HepG2 (cell line): ENCODE results near the gene HOXC10. TPM values are rescaled to one million over a fixed set of nuclear protein-coding genes. Genes with fewer than 3 reads are reported as not detected.

Source experiments
- AGO1 ChIP-seq: fragments of 200-400 bp; formaldehyde crosslinking; IDR thresholded peaks from 2 replicates; pipeline ENCODE4 v1.6.1; 2017; ENCODE audit warnings: mild to moderate bottlenecking, low read depth, low read length, moderate library complexity; ENCODE audit not compliant: poor library complexity, severe bottlenecking
- EHMT2 ChIP-seq: fragments of 200-600 bp; sonication (generic); IDR thresholded peaks from 2 replicates; pipeline ENCODE4 v1.7.0; 2017; ENCODE audit warnings: antibody characterized with exemption, low read depth, low read length, borderline replicate concordance
- KAT2B ChIP-seq: fragments of 150-350 bp; IDR thresholded peaks from 2 replicates; pipeline ENCODE4 v1.6.1; 2014; ENCODE audit warnings: low read depth, low read length, borderline replicate concordance
- MAFK ChIP-seq, 2 experiments: IDR thresholded peaks in 1 of 2; conservative IDR thresholded peaks in 1 of 2; 2 replicates each; pipeline ENCODE4 v1.6.1; 2011; ENCODE audit warnings: improper control_type of control experiment in 2 of 2, low read length in 2 of 2
- MYC ChIP-seq: sonication (generic); formaldehyde crosslinking; IDR thresholded peaks from 2 replicates; pipeline ENCODE4 v1.9.0; 2021; ENCODE audit warnings: missing genetic modification reagents, borderline replicate concordance
- THYN1 ChIP-seq: sonication (generic); formaldehyde crosslinking; IDR thresholded peaks from 2 replicates; pipeline ENCODE4 v1.8.1; 2023; ENCODE audit warnings: low read depth, mild to moderate bottlenecking, moderate library complexity, missing genetic modification reagents, borderline replicate concordance
- XBP1 ChIP-seq: sonication (generic); formaldehyde crosslinking; IDR thresholded peaks from 2 replicates; pipeline ENCODE4 v1.5.0; 2020; ENCODE audit warnings: missing genetic modification reagents
- ZFP90 ChIP-seq: sonication (generic); formaldehyde crosslinking; IDR thresholded peaks from 2 replicates; pipeline ENCODE4 v1.8.0; 2022; ENCODE audit warnings: missing genetic modification reagents, mild to moderate bottlenecking, inconsistent platforms, borderline replicate concordance
- ZNF296 ChIP-seq: sonication (generic); formaldehyde crosslinking; conservative IDR thresholded peaks from 2 replicates; pipeline ENCODE4 v1.5.0; 2020; ENCODE audit warnings: mild to moderate bottlenecking, missing genetic modification reagents
- ZNF577 ChIP-seq: sonication (generic); formaldehyde crosslinking; IDR thresholded peaks from 2 replicates; pipeline ENCODE4 v1.4.0; 2020; ENCODE audit warnings: mild to moderate bottlenecking, low read depth, missing genetic modification reagents, borderline replicate concordance
- ZNF878 ChIP-seq: sonication (generic); formaldehyde crosslinking; IDR thresholded peaks from 2 replicates; pipeline ENCODE4 v1.8.1; 2023; ENCODE audit warnings: mild to moderate bottlenecking, missing genetic modification reagents, moderate library complexity
- polyA plus RNA-seq, 8 experiments: library from polyadenylated mRNA; depleted of rRNA in 3 of 8; stranded (reverse) in 7 of 8; unstranded in 1 of 8; fragments of >200 nt; fragmentation: Illumina TruSeq in 4 of 8; extraction: Trizol in 4 of 8; gene quantifications; 2 replicates each; pipeline versions ENCODE4 v1.2.1 to v1.2.3, GENCODE V29; 2011 to 2016; ENCODE audit warnings: low read depth in 4 of 8, missing spikeins in 1 of 8, mixed read lengths in 1 of 8; ENCODE audit not compliant: insufficient read depth in 1 of 8
- total RNA-seq, 5 experiments: library from RNA; depleted of rRNA; stranded (reverse); fragments of >200 nt; fragmentation: Illumina TruSeq; extraction: Trizol; gene quantifications; 2 replicates each; pipeline ENCODE4 v1.2.3, GENCODE V29; 2016; ENCODE audit warnings: low read depth in 1 of 5
- TF ChIP-seq, protein P1 (sequence below): sonication (generic); formaldehyde crosslinking; IDR thresholded peaks from 2 replicates; pipeline ENCODE4 v1.4.0; 2020; ENCODE audit warnings: missing genetic modification reagents
- TF ChIP-seq, protein P2 (sequence below): sonication (generic); formaldehyde crosslinking; IDR thresholded peaks from 2 replicates; pipeline ENCODE4 v1.4.0; 2020; ENCODE audit warnings: mild to moderate bottlenecking, missing genetic modification reagents
- TF ChIP-seq, protein P3 (sequence below): sonication (generic); formaldehyde crosslinking; IDR thresholded peaks from 2 replicates; pipeline ENCODE4 v1.5.0; 2020; ENCODE audit warnings: mild to moderate bottlenecking, missing genetic modification reagents, moderate library complexity
- TF ChIP-seq, protein P4 (sequence below): sonication (generic); formaldehyde crosslinking; conservative IDR thresholded peaks from 2 replicates; pipeline ENCODE4 v1.4.0; 2020; ENCODE audit warnings: missing genetic modification reagents
- TF ChIP-seq, protein P5 (sequence below): IDR thresholded peaks from 2 replicates; pipeline ENCODE4 v1.6.1; 2016; ENCODE audit warnings: mild to moderate bottlenecking

HOXC10 gene
- total and polyA plus RNA-seq, 2 of the 13 experiments (the other 11 are each of a cell fraction or from before 2014, with no cell fraction given): not detected

DNA sequence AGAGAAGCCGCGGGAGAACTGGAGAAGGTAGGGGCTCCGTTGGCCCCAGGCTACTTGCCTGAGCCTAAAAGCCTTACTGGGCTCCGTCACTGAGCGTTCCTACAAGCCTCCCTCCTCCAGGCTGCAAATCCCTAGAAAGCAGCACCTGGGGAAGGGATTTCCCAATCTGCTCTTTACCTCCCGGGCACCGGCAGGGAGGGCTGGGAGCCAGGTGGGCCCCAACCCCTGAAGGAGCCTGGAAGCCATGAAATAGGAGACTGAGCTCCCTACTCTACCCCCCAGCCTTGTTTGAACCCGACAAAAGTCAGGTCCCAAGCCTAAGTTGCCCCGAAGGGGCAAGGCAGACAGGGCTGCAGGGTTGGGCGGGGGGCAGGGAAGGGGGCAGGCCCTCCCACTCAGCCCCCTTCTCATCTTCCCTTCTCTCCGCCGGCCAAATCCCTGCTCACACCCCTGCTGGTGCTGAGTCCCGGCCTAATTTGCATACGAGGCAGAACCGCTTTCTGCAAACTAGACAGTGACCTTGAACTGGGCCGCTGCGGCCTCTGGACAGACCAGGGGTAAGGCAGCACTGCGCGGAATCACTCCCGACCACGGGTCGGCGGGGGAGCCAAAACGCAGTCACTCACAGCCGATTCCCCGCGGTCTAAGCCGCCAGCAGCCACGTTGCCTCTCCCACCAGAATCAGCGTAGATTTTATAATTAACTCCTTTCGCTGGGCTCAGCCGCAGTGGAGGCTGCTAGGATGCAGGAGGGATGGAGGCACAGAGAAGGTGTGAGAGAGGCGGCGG is 34.0 kb upstream of the HOXC10 start (continued):
- TF ChIP-seq AGO1 (no peak), EHMT2 (no peak), KAT2B (no peak), XBP1 (CRISPR knock-in tag) (no peak), ZNF878 (CRISPR knock-in tag) (no peak), THYN1 (no peak), MYC (no peak), ZNF577 (CRISPR knock-in tag) (no peak), MAFK (conservative IDR thresholded peaks at IDR 0.05 in 1 of 2, IDR thresholded peaks at IDR 0.05 in 1 of 2; ENCODE audit: low read length in 2 of 2) (peak in 1 of 2 experiments; percentile 15; a peak in 2 of 4 replicates), ZNF296 (CRISPR knock-in tag) (no peak), ZFP90 (CRISPR knock-in tag) (no peak)
- TF ChIP-seq, protein P1, sequence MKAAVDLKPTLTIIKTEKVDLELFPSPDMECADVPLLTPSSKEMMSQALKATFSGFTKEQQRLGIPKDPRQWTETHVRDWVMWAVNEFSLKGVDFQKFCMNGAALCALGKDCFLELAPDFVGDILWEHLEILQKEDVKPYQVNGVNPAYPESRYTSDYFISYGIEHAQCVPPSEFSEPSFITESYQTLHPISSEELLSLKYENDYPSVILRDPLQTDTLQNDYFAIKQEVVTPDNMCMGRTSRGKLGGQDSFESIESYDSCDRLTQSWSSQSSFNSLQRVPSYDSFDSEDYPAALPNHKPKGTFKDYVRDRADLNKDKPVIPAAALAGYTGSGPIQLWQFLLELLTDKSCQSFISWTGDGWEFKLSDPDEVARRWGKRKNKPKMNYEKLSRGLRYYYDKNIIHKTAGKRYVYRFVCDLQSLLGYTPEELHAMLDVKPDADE (CRISPR knock-in tag): no peak
- TF ChIP-seq, protein P2, sequence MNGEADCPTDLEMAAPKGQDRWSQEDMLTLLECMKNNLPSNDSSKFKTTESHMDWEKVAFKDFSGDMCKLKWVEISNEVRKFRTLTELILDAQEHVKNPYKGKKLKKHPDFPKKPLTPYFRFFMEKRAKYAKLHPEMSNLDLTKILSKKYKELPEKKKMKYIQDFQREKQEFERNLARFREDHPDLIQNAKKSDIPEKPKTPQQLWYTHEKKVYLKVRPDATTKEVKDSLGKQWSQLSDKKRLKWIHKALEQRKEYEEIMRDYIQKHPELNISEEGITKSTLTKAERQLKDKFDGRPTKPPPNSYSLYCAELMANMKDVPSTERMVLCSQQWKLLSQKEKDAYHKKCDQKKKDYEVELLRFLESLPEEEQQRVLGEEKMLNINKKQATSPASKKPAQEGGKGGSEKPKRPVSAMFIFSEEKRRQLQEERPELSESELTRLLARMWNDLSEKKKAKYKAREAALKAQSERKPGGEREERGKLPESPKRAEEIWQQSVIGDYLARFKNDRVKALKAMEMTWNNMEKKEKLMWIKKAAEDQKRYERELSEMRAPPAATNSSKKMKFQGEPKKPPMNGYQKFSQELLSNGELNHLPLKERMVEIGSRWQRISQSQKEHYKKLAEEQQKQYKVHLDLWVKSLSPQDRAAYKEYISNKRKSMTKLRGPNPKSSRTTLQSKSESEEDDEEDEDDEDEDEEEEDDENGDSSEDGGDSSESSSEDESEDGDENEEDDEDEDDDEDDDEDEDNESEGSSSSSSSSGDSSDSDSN: no peak
- TF ChIP-seq, protein P3, sequence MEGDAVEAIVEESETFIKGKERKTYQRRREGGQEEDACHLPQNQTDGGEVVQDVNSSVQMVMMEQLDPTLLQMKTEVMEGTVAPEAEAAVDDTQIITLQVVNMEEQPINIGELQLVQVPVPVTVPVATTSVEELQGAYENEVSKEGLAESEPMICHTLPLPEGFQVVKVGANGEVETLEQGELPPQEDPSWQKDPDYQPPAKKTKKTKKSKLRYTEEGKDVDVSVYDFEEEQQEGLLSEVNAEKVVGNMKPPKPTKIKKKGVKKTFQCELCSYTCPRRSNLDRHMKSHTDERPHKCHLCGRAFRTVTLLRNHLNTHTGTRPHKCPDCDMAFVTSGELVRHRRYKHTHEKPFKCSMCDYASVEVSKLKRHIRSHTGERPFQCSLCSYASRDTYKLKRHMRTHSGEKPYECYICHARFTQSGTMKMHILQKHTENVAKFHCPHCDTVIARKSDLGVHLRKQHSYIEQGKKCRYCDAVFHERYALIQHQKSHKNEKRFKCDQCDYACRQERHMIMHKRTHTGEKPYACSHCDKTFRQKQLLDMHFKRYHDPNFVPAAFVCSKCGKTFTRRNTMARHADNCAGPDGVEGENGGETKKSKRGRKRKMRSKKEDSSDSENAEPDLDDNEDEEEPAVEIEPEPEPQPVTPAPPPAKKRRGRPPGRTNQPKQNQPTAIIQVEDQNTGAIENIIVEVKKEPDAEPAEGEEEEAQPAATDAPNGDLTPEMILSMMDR (CRISPR knock-in tag): 0 out of 2 replicates have a peak, but pooled peaks have one; percentile 17
- TF ChIP-seq, protein P4, sequence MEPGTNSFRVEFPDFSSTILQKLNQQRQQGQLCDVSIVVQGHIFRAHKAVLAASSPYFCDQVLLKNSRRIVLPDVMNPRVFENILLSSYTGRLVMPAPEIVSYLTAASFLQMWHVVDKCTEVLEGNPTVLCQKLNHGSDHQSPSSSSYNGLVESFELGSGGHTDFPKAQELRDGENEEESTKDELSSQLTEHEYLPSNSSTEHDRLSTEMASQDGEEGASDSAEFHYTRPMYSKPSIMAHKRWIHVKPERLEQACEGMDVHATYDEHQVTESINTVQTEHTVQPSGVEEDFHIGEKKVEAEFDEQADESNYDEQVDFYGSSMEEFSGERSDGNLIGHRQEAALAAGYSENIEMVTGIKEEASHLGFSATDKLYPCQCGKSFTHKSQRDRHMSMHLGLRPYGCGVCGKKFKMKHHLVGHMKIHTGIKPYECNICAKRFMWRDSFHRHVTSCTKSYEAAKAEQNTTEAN (CRISPR knock-in tag): no peak
- TF ChIP-seq, protein P5, sequence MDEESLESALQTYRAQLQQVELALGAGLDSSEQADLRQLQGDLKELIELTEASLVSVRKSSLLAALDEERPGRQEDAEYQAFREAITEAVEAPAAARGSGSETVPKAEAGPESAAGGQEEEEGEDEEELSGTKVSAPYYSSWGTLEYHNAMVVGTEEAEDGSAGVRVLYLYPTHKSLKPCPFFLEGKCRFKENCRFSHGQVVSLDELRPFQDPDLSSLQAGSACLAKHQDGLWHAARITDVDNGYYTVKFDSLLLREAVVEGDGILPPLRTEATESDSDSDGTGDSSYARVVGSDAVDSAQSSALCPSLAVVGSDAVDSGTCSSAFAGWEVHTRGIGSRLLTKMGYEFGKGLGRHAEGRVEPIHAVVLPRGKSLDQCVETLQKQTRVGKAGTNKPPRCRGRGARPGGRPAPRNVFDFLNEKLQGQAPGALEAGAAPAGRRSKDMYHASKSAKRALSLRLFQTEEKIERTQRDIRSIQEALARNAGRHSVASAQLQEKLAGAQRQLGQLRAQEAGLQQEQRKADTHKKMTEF (CRISPR knock-in tag): no peak
